Body of pancreas (tissue), 4 donors: Measurements from ENCODE around the gene DYSF.

Experiments
- CTCF ChIP-seq, 7 experiments: fragments of 450-650 bp in 4 of 7; fragments of 200-600 bp in 3 of 7; sonication (generic) in 3 of 7; IDR thresholded peaks; one replicate each; pipeline ENCODE4 v1.5.1; 2016 to 2019; ENCODE audit warnings: antibody characterized with exemption in 7 of 7
- POLR2A ChIP-seq, 3 donors: fragments of 450-650 bp; IDR thresholded peaks; one replicate each; pipeline ENCODE4 v1.6.1; 2016; ENCODE audit warnings: antibody characterized with exemption in 3 of 3, mild to moderate bottlenecking in 2 of 3

GRCh38 chr2:71682341-71682740 is 229.0 kb downstream of the DYSF start:
- TF ChIP-seq CTCF (IDR thresholded peaks at IDR 0.05) (no peak), POLR2A (IDR thresholded peaks at IDR 0.05) (no peak)
